Mesenchymal stem cell (in vitro differentiated cells and primary cell): ENCODE results near the gene ARAF.

Experiments used
- DNase-seq: peaks from one replicate; pipeline ENCODE4 v3.0.0-alpha.2; 2013
- H2AFZ ChIP-seq: one replicate; pipeline ENCODE4 v1.6.1; 2013; ENCODE audit warnings: low read depth, mild to moderate bottlenecking, control low read depth, inconsistent platforms, low read length, moderate library complexity
- H2AK5ac ChIP-seq: 2 replicates; pipeline ENCODE4 v1.6.1; 2013; ENCODE audit warnings: low read length, moderate library complexity, mild to moderate bottlenecking, inconsistent platforms; ENCODE audit not compliant: severe bottlenecking
- H2BK120ac ChIP-seq: one replicate; pipeline ENCODE4 v1.6.1; 2013; ENCODE audit warnings: low read depth, mild to moderate bottlenecking, inconsistent platforms, low read length, moderate library complexity
- H2BK12ac ChIP-seq, 2 experiments: one replicate each; pipeline ENCODE4 v1.6.1; 2013; ENCODE audit warnings: inconsistent platforms in 2 of 2, low read length in 2 of 2, mild to moderate bottlenecking in 2 of 2, moderate library complexity in 2 of 2, control low read depth in 1 of 2
- H2BK15ac ChIP-seq: one replicate; pipeline ENCODE4 v1.6.1; 2013; ENCODE audit warnings: mild to moderate bottlenecking, low read depth, inconsistent platforms; ENCODE audit not compliant: poor library complexity, severe bottlenecking
- H2BK5ac ChIP-seq: 2 replicates; pipeline ENCODE4 v1.6.1; 2013; ENCODE audit warnings: low read depth, mild to moderate bottlenecking, low read length, control low read depth, inconsistent platforms; ENCODE audit not compliant: poor library complexity, severe bottlenecking
- H3K14ac ChIP-seq, 2 experiments: one replicate each; pipeline ENCODE4 v1.6.1; 2013; ENCODE audit warnings: inconsistent platforms in 2 of 2, low read length in 2 of 2, control low read depth in 1 of 2, mild to moderate bottlenecking in 1 of 2, moderate library complexity in 1 of 2
- H3K18ac ChIP-seq, 2 experiments: one replicate each; pipeline ENCODE4 v1.6.1; 2013; ENCODE audit warnings: inconsistent platforms in 2 of 2, low read length in 2 of 2, control low read depth in 1 of 2, low read depth in 1 of 2, mild to moderate bottlenecking in 1 of 2
- H3K23ac ChIP-seq, 2 experiments: one replicate each; pipeline ENCODE4 v1.6.1; 2013; ENCODE audit warnings: inconsistent platforms in 2 of 2, low read length in 2 of 2, mild to moderate bottlenecking in 2 of 2, moderate library complexity in 2 of 2, control low read depth in 1 of 2
- H3K27ac ChIP-seq: 2 replicates; pipeline ENCODE4 v1.5.1; 2013; ENCODE audit warnings: mild to moderate bottlenecking, moderate library complexity, low read length, control low read depth, inconsistent platforms; ENCODE audit not compliant: poor library complexity, severe bottlenecking
- H3K27me3 ChIP-seq, 2 experiments: 2 replicates each; pipeline versions ENCODE4 v1.6.1 to v1.7.0; 2013; ENCODE audit warnings: low read length in 2 of 2, mild to moderate bottlenecking in 2 of 2, moderate library complexity in 2 of 2, control low read depth in 1 of 2, inconsistent platforms in 1 of 2; ENCODE audit not compliant: control insufficient read depth in 1 of 2, insufficient read depth in 1 of 2
- H3K36me3 ChIP-seq, 2 experiments: 2 replicates each; pipeline versions ENCODE4 v1.6.1 to v1.7.0; 2013; ENCODE audit warnings: low read length in 2 of 2, control low read depth in 1 of 2, inconsistent platforms in 1 of 2, low read depth in 1 of 2, mild to moderate bottlenecking in 1 of 2; ENCODE audit not compliant: insufficient read depth in 2 of 2, control insufficient read depth in 1 of 2
- H3K4ac ChIP-seq, 2 experiments: one replicate each; pipeline ENCODE4 v1.6.1; 2013; ENCODE audit warnings: inconsistent platforms in 2 of 2, low read length in 2 of 2, mild to moderate bottlenecking in 2 of 2, moderate library complexity in 2 of 2, control low read depth in 1 of 2, low read depth in 1 of 2
- H3K4me1 ChIP-seq: 2 replicates; pipeline ENCODE4 v1.6.1; 2013; ENCODE audit warnings: low read depth, low read length, control low read depth; ENCODE audit not compliant: control insufficient read depth, insufficient read depth
- H3K4me2 ChIP-seq: 2 replicates; pipeline ENCODE4 v1.6.1; 2013; ENCODE audit warnings: low read length, mild to moderate bottlenecking, inconsistent platforms; ENCODE audit not compliant: poor library complexity, severe bottlenecking
- H3K4me3 ChIP-seq, 2 experiments: 2 replicates each; pipeline versions ENCODE4 v1.5.1 to v1.7.0; 2013; ENCODE audit warnings: low read length in 2 of 2, mild to moderate bottlenecking in 2 of 2, control low read depth in 1 of 2, low read depth in 1 of 2; ENCODE audit not compliant: insufficient read depth in 1 of 2
- H3K79me1 ChIP-seq: replicated peaks from 2 replicates; pipeline ENCODE4 v1.6.1; 2013; ENCODE audit warnings: mild to moderate bottlenecking, control low read depth, low read length, inconsistent platforms; ENCODE audit not compliant: poor library complexity, severe bottlenecking
- H3K9ac ChIP-seq: 2 replicates; pipeline ENCODE4 v1.7.0; 2013; ENCODE audit warnings: mild to moderate bottlenecking, low read length, moderate library complexity
- H3K9me3 ChIP-seq: 2 replicates; pipeline ENCODE4 v1.7.0; 2013; ENCODE audit warnings: mild to moderate bottlenecking, low read length; ENCODE audit not compliant: control insufficient read depth
- H4K8ac ChIP-seq: one replicate; pipeline ENCODE4 v1.6.1; 2013; ENCODE audit warnings: inconsistent platforms, mild to moderate bottlenecking, low read length, moderate library complexity
- H4K91ac ChIP-seq: one replicate; pipeline ENCODE4 v1.6.1; 2013; ENCODE audit warnings: mild to moderate bottlenecking, low read length, inconsistent platforms
- WGBS: methylation state at CpG from one replicate; pipeline ENCODE4 v1.1.7; 2013; ENCODE audit warnings: mixed read lengths; 5-methylcytosine and 5-hydroxymethylcytosine counted together

ARAF gene

GRCh38 chrX:47614618-47615017 is 53.6 kb downstream of the ARAF start:
- WGBS: 67% methylated on average over 4 of the region's 5 CpGs
- Histone ChIP-seq H4K91ac (no peak overlapping the region), H3K27me3 (peaks cover 15 to 69% of the 10 kb centered on the region in 2 experiments), H3K4ac (no peak overlapping the region), H2AFZ (no peak overlapping the region), H2BK5ac (no peak overlapping the region), H3K4me3 (no peak overlapping the region), H4K8ac (no peak overlapping the region), H3K14ac (no peak overlapping the region), H3K79me1 (no peaks in the 10 kb centered on the region), H2BK15ac (no peak overlapping the region), H2AK5ac (no peak overlapping the region), H3K23ac (no peak overlapping the region), H3K36me3 (no peaks in the 10 kb centered on the region), H3K9me3 (peaks cover 24% of the 10 kb centered on the region), H3K9ac (no peak overlapping the region), H2BK12ac (no peak overlapping the region), H3K4me2 (no peak overlapping the region), H2BK120ac (no peak overlapping the region), H3K4me1 (peaks cover 4% of the 10 kb centered on the region), H3K27ac (no peak overlapping the region), H3K18ac (no peak overlapping the region)
- DNase-seq: no peak

DNA sequence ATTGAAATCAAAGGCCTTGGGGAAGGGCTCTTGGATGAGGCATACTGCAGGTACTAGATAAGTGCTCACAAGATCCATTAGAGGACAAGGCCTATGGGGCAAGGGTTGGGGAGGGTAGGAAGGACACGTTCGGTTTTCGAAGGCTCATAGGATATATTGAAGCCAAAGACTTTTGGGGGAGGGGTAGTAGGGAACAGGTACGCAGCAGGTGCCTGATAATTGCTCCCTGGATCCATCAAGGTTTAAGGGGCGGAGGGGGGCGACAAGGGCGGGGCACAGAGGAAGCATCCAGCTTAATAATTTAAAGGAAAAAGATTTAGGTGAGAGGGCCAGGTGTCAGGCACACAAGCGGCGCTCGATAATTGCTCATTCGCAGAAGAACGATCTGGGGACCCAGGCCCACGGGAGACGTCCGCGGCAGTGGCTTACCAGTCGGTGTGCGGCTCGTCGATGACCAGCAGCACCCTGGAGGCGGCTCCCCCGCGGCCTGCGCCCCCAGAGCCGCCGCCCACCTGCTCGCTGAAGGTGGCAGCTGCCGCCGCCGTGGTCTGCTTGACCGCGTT is 58.0 kb downstream of the ARAF start:
- Histone ChIP-seq H3K27ac (no peak overlapping the region), H2AK5ac (no peak overlapping the region), H3K14ac (no peak overlapping the region), H3K27me3 (peaks cover 26 to 63% of the 10 kb centered on the region in 2 experiments), H3K4ac (no peak overlapping the region), H3K79me1 (no peaks in the 10 kb centered on the region), H4K91ac (no peak overlapping the region), H3K18ac (no peak overlapping the region), H3K9ac (no peak overlapping the region), H2BK120ac (no peak overlapping the region), H2BK12ac (no peak overlapping the region), H3K23ac (no peak overlapping the region), H2AFZ (no peak overlapping the region), H3K36me3 (no peaks in the 10 kb centered on the region), H3K4me3 (no peak overlapping the region), H2BK15ac (no peak overlapping the region), H2BK5ac (no peak overlapping the region), H3K9me3 (peaks cover 9% of the 10 kb centered on the region), H3K4me2 (peak overlapping the region; percentile 77), H4K8ac (no peak overlapping the region), H3K4me1 (peaks cover 6% of the 10 kb centered on the region)
- no peak for DNase-seq
- 72% methylated on average over 14 of the region's 32 CpGs for WGBS

DNA sequence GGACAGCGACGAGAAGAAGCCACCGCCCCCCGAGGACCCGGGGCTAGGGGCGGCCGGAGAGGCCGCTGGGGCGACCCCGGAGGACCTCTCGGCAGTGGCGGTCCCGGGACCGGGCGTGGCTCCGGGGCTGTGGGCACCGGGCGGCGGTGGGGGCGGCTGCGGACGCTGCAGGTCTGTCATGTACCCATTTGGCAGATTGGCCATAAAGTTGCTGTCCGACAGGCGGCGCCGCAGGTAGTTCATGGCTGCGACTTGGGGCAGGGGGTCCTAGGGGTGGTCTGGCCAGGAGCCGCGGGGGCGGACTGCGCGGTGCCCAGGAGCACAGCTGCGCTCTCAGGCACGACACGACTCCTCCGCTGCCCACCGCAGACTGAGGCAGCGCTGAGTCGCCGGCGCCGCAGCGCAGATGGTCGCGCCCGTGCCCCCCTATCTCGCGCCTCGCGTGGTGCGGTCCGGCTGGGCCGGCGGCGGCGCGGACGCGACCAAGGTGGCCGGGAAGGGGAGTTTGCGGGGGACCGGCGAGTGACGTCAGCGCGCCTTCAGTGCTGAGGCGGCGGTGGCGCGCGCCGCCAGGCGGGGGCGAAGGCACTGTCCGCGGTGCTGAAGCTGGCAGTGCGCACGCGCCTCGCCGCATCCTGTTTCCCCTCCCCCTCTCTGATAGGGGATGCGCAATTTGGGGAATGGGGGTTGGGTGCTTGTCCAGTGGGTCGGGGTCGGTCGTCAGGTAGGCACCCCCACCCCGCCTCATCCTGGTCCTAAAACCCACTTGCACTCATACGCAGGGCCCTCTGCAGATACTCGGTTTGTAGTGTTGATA is 58.7 kb downstream of the ARAF start, which contains the start of gene SYN1:
SYN1 (minus strand) TSS at position 372 of the 817 bp plus-strand sequence; CDS start at position 243, 129 bp downstream.
- Histone ChIP-seq H3K9ac (no peak within 1 kb of the TSS), H4K91ac (no peak within 1 kb of the TSS), H3K36me3 (no peaks in the 10 kb centered on the region), H3K79me1 (no peaks in the 10 kb centered on the region), H2BK120ac (no peak within 1 kb of the TSS), H3K27ac (no peak within 1 kb of the TSS), H4K8ac (no peak within 1 kb of the TSS), H3K9me3 (peaks cover 4% of the 10 kb centered on the region), H3K18ac (no peak within 1 kb of the TSS), H2AK5ac (no peak within 1 kb of the TSS), H3K4me1 (peaks cover 7% of the 10 kb centered on the region), H2BK15ac (no peak within 1 kb of the TSS), H3K4ac (no peak within 1 kb of the TSS), H3K4me2 (peak within 1 kb of the TSS; percentile 77), H2AFZ (peak within 1 kb of the TSS; percentile 53), H3K4me3 (peak within 1 kb of the TSS; percentile 46 to 62), H3K23ac (no peak within 1 kb of the TSS), H2BK12ac (no peak within 1 kb of the TSS), H3K27me3 (peaks cover 26 to 62% of the 10 kb centered on the region in 2 experiments), H3K14ac (no peak within 1 kb of the TSS), H2BK5ac (no peak within 1 kb of the TSS)
- under 1% methylated on average over 38 of the region's 88 CpGs for WGBS
- DNase-seq: peak; percentile 71

DNA sequence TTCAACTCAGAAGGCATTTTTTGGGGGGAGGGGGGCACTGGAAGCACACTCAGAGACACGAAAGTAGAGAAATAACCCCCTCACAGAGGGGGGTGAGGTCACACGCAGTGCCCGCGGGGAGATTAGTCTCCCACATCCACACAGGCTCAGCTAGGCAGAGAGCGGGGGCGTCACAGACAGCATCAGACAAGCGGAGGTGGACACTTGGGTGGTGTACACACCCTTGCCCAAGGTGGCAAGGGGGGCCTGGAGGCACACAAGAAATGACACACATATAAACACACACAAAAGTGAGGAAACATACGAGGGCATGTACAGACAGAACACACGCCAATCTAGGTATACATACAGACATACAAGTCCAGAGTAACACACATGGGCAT is 59.3 kb downstream of the ARAF start:
- Histone ChIP-seq H3K27me3 (peaks cover 26 to 64% of the 10 kb centered on the region in 2 experiments), H2AK5ac (no peak overlapping the region), H2BK120ac (no peak overlapping the region), H4K91ac (no peak overlapping the region), H3K4me1 (peaks cover 7% of the 10 kb centered on the region), H3K9me3 (peaks cover 4% of the 10 kb centered on the region), H3K79me1 (no peaks in the 10 kb centered on the region), H2BK12ac (no peak overlapping the region), H4K8ac (no peak overlapping the region), H3K4me3 (no peak overlapping the region), H3K18ac (no peak overlapping the region), H3K9ac (no peak overlapping the region), H3K36me3 (no peaks in the 10 kb centered on the region), H3K27ac (no peak overlapping the region), H3K23ac (no peak overlapping the region), H2BK5ac (no peak overlapping the region), H3K4me2 (no peak overlapping the region), H3K14ac (no peak overlapping the region), H3K4ac (no peak overlapping the region), H2BK15ac (no peak overlapping the region), H2AFZ (no peak overlapping the region)
- DNase-seq: no peak
- 55% methylated on average over 7 of the region's 9 CpGs for WGBS
